ENCODE data around the gene FRMD4B. TPM values are rescaled to one million over a fixed set of nuclear protein-coding genes. Genes with fewer than 3 reads are reported as not detected.
A peak's percentile ranks its signal among the peaks of the same experiment; 100 is the strongest.

FRMD4B gene
- total and polyA plus RNA-seq, 5 donors, result 8.8 to 42.1 (median 29.4) TPM

- DNase-seq (peak; percentile 51 to 68 (median 64)), ATAC-seq (peak; percentile 83 to 98)
- no peaks in the 10 kb centered on the region for H3K27me3 ChIP-seq (ENCODE audit: control insufficient read depth, insufficient read depth)
- H3K4me1 ChIP-seq (ENCODE audit: control insufficient read depth, insufficient read depth, low read length), result peaks cover 5% of the 10 kb centered on the region
- no peaks in the 10 kb centered on the region for H3K9me3 ChIP-seq (ENCODE audit: control insufficient read depth, low read length)
- H3K4me3 ChIP-seq (ENCODE audit: low read length), result no peak overlapping the region
- intact Hi-C loops (cut with DNase I), result loop anchor here in 3 of 4 donors (5.0 to 10.0 kb wide), 3 partner anchors 106 to 259 kb away; no protein-coding TSS in a partner anchor
- WGBS, result 57% methylated on average over 5 of the region's 5 CpGs
- H3K27ac ChIP-seq (ENCODE audit: low read length), result no peak overlapping the region
Measured at GRCh38 chr3:69420781-69421520, 35.1 kb upstream of the FRMD4B start.

GRCh38 chr3:69419276-69419675, 33.4 kb upstream of the FRMD4B start:
- ATAC-seq (no peak), DNase-seq (no peak)
- intact Hi-C loops (cut with DNase I), result loop anchor here in 2 of 4 donors (10.0 kb wide), 2 partner anchors 104 to 254 kb away; no protein-coding TSS in a partner anchor
- Histone ChIP-seq H3K9me3 (ENCODE audit: control insufficient read depth, low read length) (no peaks in the 10 kb centered on the region), H3K4me1 (ENCODE audit: control insufficient read depth, insufficient read depth, low read length) (peaks cover 5% of the 10 kb centered on the region), H3K4me3 (ENCODE audit: low read length) (no peak overlapping the region), H3K27me3 (ENCODE audit: control insufficient read depth, insufficient read depth) (no peaks in the 10 kb centered on the region), H3K27ac (ENCODE audit: low read length) (no peak overlapping the region)
- 89% methylated on average over 3 of the region's 3 CpGs for WGBS

- ATAC-seq, result no peak
- WGBS, result 91% methylated on average over 5 of the region's 5 CpGs
- DNase-seq, result no peak
- H3K9me3 ChIP-seq (ENCODE audit: control insufficient read depth, low read length), result no peaks in the 10 kb centered on the region
- intact Hi-C loops (cut with DNase I), result loop anchor here in 2 of 4 donors (10.0 kb wide), 2 partner anchors 103 to 253 kb away; no protein-coding TSS in a partner anchor
- peaks cover 5% of the 10 kb centered on the region for H3K4me1 ChIP-seq (ENCODE audit: control insufficient read depth, insufficient read depth, low read length)
- H3K27ac ChIP-seq (ENCODE audit: low read length), result no peak overlapping the region
- no peaks in the 10 kb centered on the region for H3K27me3 ChIP-seq (ENCODE audit: control insufficient read depth, insufficient read depth)
- no peak overlapping the region for H3K4me3 ChIP-seq (ENCODE audit: low read length)
Measured at GRCh38 chr3:69417541-69418078, 31.7 kb upstream of the FRMD4B start.

- intact Hi-C loops (cut with DNase I), result loop anchor here in 3 of 4 donors (5.0 to 10.0 kb wide), 4 partner anchors 91 to 251 kb away; no protein-coding TSS in a partner anchor
- Histone ChIP-seq H3K27me3 (ENCODE audit: control insufficient read depth, insufficient read depth) (no peaks in the 10 kb centered on the region), H3K27ac (ENCODE audit: low read length) (no peak overlapping the region), H3K4me1 (ENCODE audit: control insufficient read depth, insufficient read depth, low read length) (no peaks in the 10 kb centered on the region), H3K4me3 (ENCODE audit: low read length) (no peak overlapping the region), H3K9me3 (ENCODE audit: control insufficient read depth, low read length) (no peaks in the 10 kb centered on the region)
- ATAC-seq (no peak), DNase-seq (no peak)
- WGBS, result 53% methylated on average over 9 of the region's 9 CpGs
Measured at GRCh38 chr3:69413551-69414207, 27.8 kb upstream of the FRMD4B start.

- DNase-seq (no peak), ATAC-seq (no peak)
- intact Hi-C loops (cut with DNase I), result loop anchor here in 3 of 4 donors (5.0 to 10.0 kb wide), 4 partner anchors 89 to 249 kb away; no protein-coding TSS in a partner anchor
- Histone ChIP-seq H3K9me3 (ENCODE audit: control insufficient read depth, low read length) (no peaks in the 10 kb centered on the region), H3K27me3 (ENCODE audit: control insufficient read depth, insufficient read depth) (no peaks in the 10 kb centered on the region), H3K4me1 (ENCODE audit: control insufficient read depth, insufficient read depth, low read length) (no peaks in the 10 kb centered on the region), H3K4me3 (ENCODE audit: low read length) (no peak overlapping the region), H3K27ac (ENCODE audit: low read length) (no peak overlapping the region)
- 47% methylated on average over 3 of the region's 3 CpGs for WGBS
Measured at GRCh38 chr3:69411346-69411745, 25.5 kb upstream of the FRMD4B start.

- H3K9me3 ChIP-seq (ENCODE audit: control insufficient read depth, low read length), result no peaks in the 10 kb centered on the region
- 26% methylated on average over 8 of the region's 8 CpGs for WGBS
- ATAC-seq (peak; percentile 78 to 86), DNase-seq (peak; percentile 65 to 83 (median 77))
- H3K4me1 ChIP-seq (ENCODE audit: control insufficient read depth, insufficient read depth, low read length), result no peaks in the 10 kb centered on the region
- H3K4me3 ChIP-seq (ENCODE audit: low read length), result no peak overlapping the region
- intact Hi-C loops (cut with DNase I), result loop anchor here in 3 of 4 donors (5.0 to 10.0 kb wide), 4 partner anchors 88 to 248 kb away; no protein-coding TSS in a partner anchor
- H3K27me3 ChIP-seq (ENCODE audit: control insufficient read depth, insufficient read depth), result no peaks in the 10 kb centered on the region
- no peak overlapping the region for H3K27ac ChIP-seq (ENCODE audit: low read length)
Measured at GRCh38 chr3:69410301-69410700, 24.4 kb upstream of the FRMD4B start.

GRCh38 chr3:69409831-69410230, 23.9 kb upstream of the FRMD4B start:
- H3K27me3 ChIP-seq (ENCODE audit: control insufficient read depth, insufficient read depth), result no peaks in the 10 kb centered on the region
- DNase-seq (no peak), ATAC-seq (peak; percentile 60 to 76)
- H3K4me1 ChIP-seq (ENCODE audit: control insufficient read depth, insufficient read depth, low read length), result no peaks in the 10 kb centered on the region
- H3K9me3 ChIP-seq (ENCODE audit: control insufficient read depth, low read length), result no peaks in the 10 kb centered on the region
- intact Hi-C loops (cut with DNase I), result loop anchor here (5.0 to 10.0 kb wide), 5 partner anchors 85 to 248 kb away; no protein-coding TSS in a partner anchor
- WGBS, result 63% methylated on average over 1 of the region's 1 CpG
- peak overlapping the region; percentile 39 for H3K27ac ChIP-seq (ENCODE audit: low read length)
- no peak overlapping the region for H3K4me3 ChIP-seq (ENCODE audit: low read length)

GRCh38 chr3:69409011-69409410, 23.1 kb upstream of the FRMD4B start:
- 69% methylated on average over 4 of the region's 4 CpGs for WGBS
- H3K4me3 ChIP-seq (ENCODE audit: low read length), result no peak overlapping the region
- DNase-seq (no peak), ATAC-seq (peak; percentile 18 to 33)
- no peak overlapping the region for H3K27ac ChIP-seq (ENCODE audit: low read length)
- no peaks in the 10 kb centered on the region for H3K27me3 ChIP-seq (ENCODE audit: control insufficient read depth, insufficient read depth)
- H3K4me1 ChIP-seq (ENCODE audit: control insufficient read depth, insufficient read depth, low read length), result no peaks in the 10 kb centered on the region
- intact Hi-C loops (cut with DNase I), result loop anchor here in 2 of 4 donors (10.0 kb wide), 1 partner anchor 84 kb away; no protein-coding TSS in a partner anchor
- H3K9me3 ChIP-seq (ENCODE audit: control insufficient read depth, low read length), result no peaks in the 10 kb centered on the region

- peak; percentile 24 to 63 (median 59) for DNase-seq
- H3K27me3 ChIP-seq (ENCODE audit: control insufficient read depth, insufficient read depth), result no peaks in the 10 kb centered on the region
- 53% methylated on average over 5 of the region's 5 CpGs for WGBS
- no peaks in the 10 kb centered on the region for H3K4me1 ChIP-seq (ENCODE audit: control insufficient read depth, insufficient read depth, low read length)
- no peak overlapping the region for H3K4me3 ChIP-seq (ENCODE audit: low read length)
- no peak overlapping the region for H3K27ac ChIP-seq (ENCODE audit: low read length)
- ATAC-seq, result no peak
- H3K9me3 ChIP-seq (ENCODE audit: control insufficient read depth, low read length), result no peaks in the 10 kb centered on the region
- intact Hi-C loops (cut with DNase I), result loop anchor here in 2 of 4 donors (10.0 kb wide), 1 partner anchor 84 kb away; no protein-coding TSS in a partner anchor
Measured at GRCh38 chr3:69408542-69408941, 22.7 kb upstream of the FRMD4B start.

- intact Hi-C loops (cut with DNase I), result loop anchor here in 2 of 4 donors (10.0 kb wide), 1 partner anchor 83 kb away; no protein-coding TSS in a partner anchor
- ATAC-seq, result no peak
- WGBS, result 97% methylated on average over 7 of the region's 7 CpGs
- Histone ChIP-seq H3K27ac (ENCODE audit: low read length) (no peak overlapping the region), H3K27me3 (ENCODE audit: control insufficient read depth, insufficient read depth) (no peaks in the 10 kb centered on the region), H3K9me3 (ENCODE audit: control insufficient read depth, low read length) (no peaks in the 10 kb centered on the region), H3K4me1 (ENCODE audit: control insufficient read depth, insufficient read depth, low read length) (no peaks in the 10 kb centered on the region), H3K4me3 (ENCODE audit: low read length) (no peak overlapping the region)
- no peak for DNase-seq
Measured at GRCh38 chr3:69407908-69408307, 22.0 kb upstream of the FRMD4B start.
